Esophagus muscularis mucosa (tissue), 4 donors: ENCODE results near the gene REC8.

Source experiments
- CTCF ChIP-seq, 3 experiments: fragments of 200-600 bp in 2 of 3; fragments of 450-650 bp in 1 of 3; sonication (generic) in 2 of 3; IDR thresholded peaks; one replicate each; pipeline ENCODE4 v1.5.1; 2017 to 2019; ENCODE audit warnings: antibody characterized with exemption in 3 of 3, mild to moderate bottlenecking in 2 of 3, moderate library complexity in 1 of 3
- EP300 ChIP-seq: sonication (generic); formaldehyde crosslinking; IDR thresholded peaks from one replicate; pipeline ENCODE4 v1.6.1; 2017; ENCODE audit warnings: antibody characterized with exemption
- POLR2A ChIP-seq: fragments of 450-650 bp; IDR thresholded peaks from one replicate; pipeline ENCODE4 v1.6.1; 2017; ENCODE audit warnings: antibody characterized with exemption, moderate library complexity, mild to moderate bottlenecking, low read depth

- TF ChIP-seq EP300 (no peak), CTCF (IDR thresholded peaks at IDR 0.05) (no peak), POLR2A (no peak)
Observed at GRCh38 chr14:24130717-24131548, 40.9 kb upstream of the REC8 start.
